Stimulated activated CD4-positive, alpha-beta T cell treated with anti-CD3 and anti-CD28 coated beads, Interleukin-12 subunit alpha, Interleukin-12 subunit beta, amount 100 ng/mL, for 48 hours (primary cell): Measurements from ENCODE around the gene GNE.
"Not testable (repeated sequence)": the region's sequence is repeated elsewhere in the genome, so short reads cannot be mapped to it uniquely, and the experiment has no call there.

ENCODE experiments used
- DNase-seq, 3 donors: peaks; one replicate each; pipeline ENCODE4 v3.0.0-alpha.2; 2020; ENCODE audit warnings: low read depth in 2 of 3, low spot score in 1 of 3

The GNE gene

DNA sequence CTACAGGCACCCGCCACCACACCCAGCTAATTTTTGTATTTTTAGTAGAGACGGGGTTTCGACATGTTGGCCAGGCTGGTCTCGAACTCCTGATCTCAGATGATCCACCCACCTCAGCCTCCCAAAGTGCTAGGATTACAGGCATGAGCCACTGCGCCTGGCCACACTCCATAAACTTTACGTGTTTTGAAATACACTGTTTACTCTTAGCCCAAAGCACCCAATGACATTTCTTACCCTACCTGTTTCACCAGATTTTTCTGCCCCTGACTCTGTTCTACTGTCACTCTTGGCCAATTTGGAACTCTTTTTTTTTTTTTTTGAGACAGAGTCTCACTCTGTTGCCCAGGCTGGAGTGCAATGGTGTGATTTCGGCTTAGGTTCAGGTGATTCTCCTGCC is 15.1 kb upstream of the GNE start:
- not testable (repeated sequence) for DNase-seq

DNA sequence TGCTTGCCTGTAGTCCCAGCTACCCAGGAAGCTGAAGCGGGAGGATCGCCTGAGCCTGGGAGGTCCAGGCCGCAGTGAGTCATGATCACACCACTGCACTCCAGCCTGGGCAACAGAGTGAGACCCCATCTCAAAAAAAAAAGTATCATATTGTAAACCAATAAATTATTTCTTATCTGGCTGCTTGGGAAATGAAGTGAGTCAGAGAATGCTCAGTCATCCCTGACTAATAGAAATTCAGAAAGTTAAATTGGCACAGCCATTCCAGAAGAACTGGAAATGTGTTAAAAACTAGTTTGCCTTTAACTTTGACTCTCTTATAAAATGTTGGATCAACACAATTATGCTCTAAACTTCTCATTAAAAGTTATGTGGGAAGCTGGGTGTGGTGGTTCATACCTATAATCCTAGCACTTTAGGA is 9.8 kb upstream of the GNE start:
- no peak for DNase-seq

- DNase-seq, result no peak
Observed at GRCh38 chr9:36264896-36265295, 6.6 kb upstream of the GNE start.

- DNase-seq, result no peak
Observed at GRCh38 chr9:36263683-36264082, 5.4 kb upstream of the GNE start.

DNA sequence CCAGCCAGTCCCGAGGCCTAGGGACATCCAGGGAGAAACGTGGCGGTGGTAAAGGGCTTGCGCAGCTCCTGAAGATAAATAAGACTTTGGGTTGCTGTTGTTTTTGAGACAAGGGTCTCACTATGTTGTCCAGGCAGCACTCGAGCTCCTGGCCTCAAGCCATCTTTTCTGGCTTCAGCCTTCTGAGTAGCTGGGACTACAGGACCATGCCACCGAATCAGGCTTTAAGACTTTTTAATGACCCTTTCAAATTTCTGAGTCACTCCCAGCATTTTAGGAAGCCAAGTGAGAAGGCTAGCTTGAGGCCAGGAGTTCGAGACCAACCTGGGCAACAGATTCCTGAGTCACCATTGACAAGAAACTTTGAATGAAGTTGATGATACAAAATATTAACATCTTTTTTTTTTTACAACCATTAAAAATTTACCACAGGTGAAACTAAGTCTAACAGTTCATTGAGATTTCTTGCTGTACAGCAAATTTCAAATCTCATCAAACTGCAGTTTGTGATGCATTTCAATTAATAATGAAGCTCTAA is 817 bp upstream of the GNE start:
- DNase-seq, result no peak

DNA sequence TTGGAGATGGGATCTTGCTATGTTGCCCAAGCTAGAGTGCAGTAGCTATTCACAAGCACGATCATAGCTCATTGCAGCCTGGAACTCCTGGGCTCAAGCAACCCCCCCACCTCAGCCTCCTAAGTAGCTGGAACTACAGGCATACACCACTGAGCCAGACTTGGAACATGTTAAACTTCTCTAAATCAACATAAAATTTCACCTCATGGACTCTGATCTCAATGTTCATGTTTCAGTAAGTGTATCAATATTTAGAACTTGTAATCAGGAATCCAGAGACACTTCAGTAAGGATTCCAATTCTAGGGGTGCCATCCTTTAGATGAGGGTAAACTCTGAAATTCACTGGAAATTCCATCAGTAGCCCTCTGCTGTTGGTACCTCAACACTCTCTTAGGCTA is 6.8 kb downstream of the GNE start:
- DNase-seq, result no peak

DNA sequence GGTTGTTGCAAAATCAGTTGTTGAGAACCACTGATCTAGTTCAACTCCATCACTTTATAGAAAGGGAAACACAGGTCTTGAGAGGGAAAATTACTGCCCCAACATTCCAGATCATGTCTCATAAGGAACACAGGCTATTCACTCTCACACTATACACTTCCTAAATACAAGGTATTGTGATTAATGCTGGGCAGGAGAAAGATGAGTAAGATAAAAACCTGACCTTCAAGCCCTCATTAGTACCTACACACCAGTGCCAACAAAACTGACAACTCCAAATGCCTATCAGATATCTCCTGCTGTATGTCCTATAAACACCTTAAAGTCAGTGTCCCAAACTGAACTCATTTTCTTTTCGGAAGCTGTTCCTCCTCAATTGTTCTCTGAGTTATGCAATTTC is 8.2 kb downstream of the GNE start:
- DNase-seq, result no peak

DNA sequence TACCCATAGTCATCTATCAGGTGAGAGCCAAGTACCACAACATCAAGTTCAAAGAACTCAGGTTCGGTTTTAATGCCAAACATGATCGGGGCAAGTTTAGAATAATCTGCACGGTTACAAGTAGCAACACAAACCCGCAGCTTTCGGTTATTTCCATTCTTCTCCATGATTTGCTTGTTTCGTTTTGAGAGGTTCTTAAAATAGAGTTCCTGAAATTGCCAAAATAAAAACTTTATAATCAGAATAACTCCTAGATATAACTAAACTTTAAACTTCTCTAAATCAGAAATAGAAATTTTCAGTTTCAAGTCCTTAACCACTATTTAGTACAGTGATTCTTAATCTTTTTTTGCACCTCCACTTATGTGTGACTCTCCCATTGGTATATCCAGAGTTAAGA is 9.1 kb downstream of the GNE start:
- no peak for DNase-seq

- DNase-seq, result not testable (repeated sequence)
Observed at GRCh38 chr9:36248061-36248460, 10.2 kb downstream of the GNE start.

DNA sequence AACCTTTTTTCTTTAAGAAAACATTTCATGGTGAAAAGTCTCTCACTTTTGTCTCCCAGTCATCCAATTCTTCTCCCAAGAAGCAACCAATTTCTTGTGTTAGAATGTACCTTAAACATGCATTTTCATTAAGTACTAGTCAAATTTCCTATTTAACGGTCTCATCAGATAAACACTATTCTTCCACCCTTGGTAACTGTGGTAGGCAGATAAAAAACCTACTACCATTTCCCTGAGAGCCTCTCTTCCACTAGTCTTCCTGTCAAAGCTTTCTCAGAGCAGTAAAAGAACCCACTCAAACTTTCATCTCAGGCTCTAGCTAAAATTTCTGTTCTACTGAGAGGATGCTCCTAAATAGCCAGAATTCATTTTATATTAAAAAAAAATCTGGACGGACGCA is 10.9 kb downstream of the GNE start:
- DNase-seq, result no peak

DNA sequence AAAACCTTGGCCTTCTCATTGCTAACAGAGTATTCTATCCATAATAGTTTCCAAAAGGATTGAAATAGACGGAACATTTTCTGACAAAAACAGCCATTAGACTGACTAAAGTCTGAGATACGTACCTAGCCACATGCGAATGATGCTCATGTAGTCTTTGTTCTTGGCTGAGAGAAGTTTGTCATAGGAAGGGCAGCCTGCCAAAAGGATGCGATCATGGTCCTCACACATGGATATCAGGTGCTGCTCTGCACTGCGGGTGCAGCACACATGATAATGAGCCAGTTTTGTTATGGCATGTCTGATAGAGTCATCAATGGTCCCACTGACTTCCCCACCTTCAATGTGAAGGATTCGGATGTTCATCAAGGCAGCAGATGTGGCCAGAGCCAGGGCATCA is 12.3 kb downstream of the GNE start:
- no peak for DNase-seq

GRCh38 chr9:36239675-36240074 is 18.6 kb downstream of the GNE start:
- DNase-seq, result not testable (repeated sequence)

GRCh38 chr9:36239205-36239604 is 19.0 kb downstream of the GNE start:
- not testable (repeated sequence) for DNase-seq

DNA sequence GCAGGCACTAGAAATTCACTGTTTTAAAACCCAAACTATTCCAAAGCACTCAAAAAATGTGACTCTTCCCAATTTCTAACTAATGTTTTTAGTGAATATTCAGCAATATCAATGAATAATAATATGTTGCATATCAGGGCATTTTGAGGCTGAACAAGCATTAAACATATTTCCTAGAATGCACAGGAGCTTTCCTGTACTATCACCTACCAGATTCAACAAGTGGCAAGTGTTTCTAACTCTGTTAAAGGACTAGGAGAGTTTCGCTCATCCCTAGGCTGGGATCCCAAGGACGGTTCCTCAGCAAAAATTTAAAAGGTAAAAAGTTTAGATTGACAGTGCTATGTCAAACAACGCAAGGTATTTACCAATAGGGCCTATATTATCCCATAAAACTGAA is 21.0 kb downstream of the GNE start:
- DNase-seq, result no peak

- DNase-seq, result no peak
Observed at GRCh38 chr9:36222449-36222848, 35.8 kb downstream of the GNE start.

DNA sequence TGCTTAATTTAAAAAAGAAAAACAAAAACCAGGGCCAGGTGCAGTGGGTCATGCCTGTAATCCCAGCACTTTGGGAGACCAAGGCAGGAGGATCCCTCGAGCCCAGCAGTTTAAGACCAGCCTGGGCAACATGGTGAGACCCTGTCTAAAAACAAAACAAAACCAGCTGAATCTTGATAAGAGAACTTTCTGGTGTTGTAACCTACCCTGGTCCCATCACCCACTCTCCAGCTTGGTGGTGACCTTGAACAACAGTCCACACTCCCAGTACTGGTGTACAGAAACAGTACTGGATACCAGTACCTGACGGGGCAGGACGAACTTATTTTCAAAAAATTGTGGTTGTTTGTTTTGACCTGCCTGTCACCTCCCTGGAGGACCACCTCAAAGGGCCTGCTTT is 36.6 kb downstream of the GNE start:
- DNase-seq, result no peak

DNA sequence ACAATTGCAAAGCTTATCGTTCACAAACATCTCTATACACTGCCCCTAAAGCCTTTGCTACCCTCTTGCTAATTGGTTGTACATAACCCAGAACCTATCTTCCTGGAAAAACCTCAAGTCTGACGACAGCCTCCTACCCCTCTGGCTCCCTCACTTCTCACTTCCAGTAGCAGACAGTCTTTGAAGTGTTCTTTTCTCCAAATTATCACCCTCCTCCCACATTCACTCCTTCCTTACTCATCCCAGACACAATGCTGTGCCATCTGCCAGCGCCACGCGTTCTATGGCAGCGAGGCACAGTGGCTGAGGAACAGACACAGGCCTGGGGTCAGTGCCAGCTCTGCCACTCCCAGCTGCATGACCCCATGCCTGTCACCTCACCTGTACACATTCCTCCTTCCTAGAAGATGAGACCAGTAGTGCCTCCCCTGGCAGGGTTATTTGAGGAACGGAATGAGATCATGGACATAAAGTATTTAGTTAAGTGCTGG is 39.8 kb downstream of the GNE start:
- DNase-seq, result no peak

GRCh38 chr9:36218011-36218410 is 40.2 kb downstream of the GNE start:
- no peak for DNase-seq

- no peak for DNase-seq
Observed at GRCh38 chr9:36217256-36217968, 40.8 kb downstream of the GNE start.

GRCh38 chr9:36214571-36214970 is 43.7 kb downstream of the GNE start:
- no peak for DNase-seq

DNA sequence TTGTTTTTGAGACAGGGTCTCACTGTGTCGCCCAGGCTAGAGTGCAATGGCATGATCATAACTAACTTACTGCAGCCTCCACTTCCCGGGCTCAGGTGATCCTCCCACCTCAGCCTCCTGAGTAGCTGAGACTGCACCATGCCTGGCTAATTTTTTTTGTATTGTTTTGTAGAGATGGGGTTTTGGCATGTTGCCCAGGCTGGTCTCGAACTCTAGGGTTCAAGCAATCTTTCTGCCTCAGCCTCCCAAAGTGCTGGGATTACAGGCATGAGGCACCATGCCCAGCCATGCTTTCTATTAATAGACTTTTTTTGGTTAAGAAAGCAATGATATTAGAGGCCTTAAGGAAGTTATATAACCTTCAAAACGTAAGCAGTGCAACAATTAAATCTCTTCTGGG is 44.3 kb downstream of the GNE start:
- DNase-seq, result no peak

DNA sequence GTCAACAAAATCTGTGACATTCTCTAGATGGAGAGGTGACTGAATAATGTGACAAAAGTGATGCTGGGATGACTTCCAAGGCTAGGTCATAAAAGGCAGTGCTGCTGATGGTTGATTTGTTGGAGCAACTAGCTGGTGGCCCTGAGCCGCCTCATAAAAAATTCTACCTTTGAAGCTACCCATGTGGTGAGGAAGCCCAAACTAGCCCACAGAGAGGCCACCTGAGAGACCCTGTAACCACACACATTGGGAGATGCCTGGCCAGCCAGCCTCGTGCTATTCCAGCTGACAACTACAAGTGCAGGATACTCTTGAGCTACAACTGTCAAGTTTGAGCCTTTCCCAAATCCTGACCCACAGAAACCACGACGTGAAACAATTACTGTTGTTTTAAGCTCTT is 44.9 kb downstream of the GNE start:
- DNase-seq, result no peak

- DNase-seq, result no peak
Observed at GRCh38 chr9:36211510-36211909, 46.7 kb downstream of the GNE start.
